KMS-11 (cell line): ENCODE results near the gene PTPN20.
"Not testable (repeated sequence)": the region's sequence is repeated elsewhere in the genome, so short reads cannot be mapped to it uniquely, and the experiment has no call there.

Source experiments
- H2AFZ ChIP-seq: fragments of 200-600 bp; sonication (generic); 2 replicates; pipeline ENCODE4 v1.6.1; 2016; ENCODE audit warnings: antibody characterized with exemption, mixed run types, low read depth
- H3K27ac ChIP-seq: fragments of 200-600 bp; sonication (generic); 2 replicates; pipeline ENCODE4 v1.6.1; 2016; ENCODE audit warnings: mild to moderate bottlenecking, mixed run types
- H3K27me3 ChIP-seq: fragments of 200-600 bp; sonication (generic); 2 replicates; pipeline ENCODE4 v1.6.1; 2017; ENCODE audit warnings: mild to moderate bottlenecking, low read depth, mixed run types, moderate library complexity; ENCODE audit not compliant: insufficient read depth
- H3K36me3 ChIP-seq: fragments of 200-600 bp; sonication (generic); 2 replicates; pipeline ENCODE4 v1.6.1; 2017; ENCODE audit warnings: mild to moderate bottlenecking, mixed run types; ENCODE audit not compliant: insufficient read depth
- H3K4me1 ChIP-seq: fragments of 200-600 bp; sonication (generic); 2 replicates; pipeline ENCODE4 v1.6.1; 2016; ENCODE audit warnings: mild to moderate bottlenecking, low read depth, mixed run types; ENCODE audit not compliant: poor library complexity, severe bottlenecking
- H3K4me2 ChIP-seq: fragments of 200-600 bp; sonication (generic); 2 replicates; pipeline ENCODE4 v1.7.0; 2016; ENCODE audit warnings: mild to moderate bottlenecking, mixed run types
- H3K4me3 ChIP-seq: fragments of 200-600 bp; sonication (generic); IDR thresholded peaks from 2 replicates; pipeline ENCODE4 v1.6.1; 2017; ENCODE audit warnings: low read depth, low read length, mixed read lengths; ENCODE audit not compliant: insufficient read depth
- H3K79me2 ChIP-seq: fragments of 200-600 bp; sonication (generic); 2 replicates; pipeline ENCODE4 v1.6.1; 2016; ENCODE audit warnings: low read depth, mixed run types; ENCODE audit not compliant: insufficient read depth
- H3K9ac ChIP-seq: fragments of 200-600 bp; sonication (generic); 2 replicates; pipeline ENCODE4 v1.6.1; 2016; ENCODE audit warnings: mild to moderate bottlenecking, mixed run types
- H4K20me1 ChIP-seq: fragments of 200-600 bp; sonication (generic); 2 replicates; pipeline ENCODE4 v1.6.1; 2016; ENCODE audit warnings: mild to moderate bottlenecking, mixed run types; ENCODE audit not compliant: insufficient read depth

Gene PTPN20

GRCh38 chr10:46903874-46904273 is 7.4 kb upstream of the PTPN20 start:
- H3K27ac ChIP-seq, H3K79me2 ChIP-seq, H3K36me3 ChIP-seq, H4K20me1 ChIP-seq, H2AFZ ChIP-seq, H3K9ac ChIP-seq, H3K4me1 ChIP-seq, H3K27me3 ChIP-seq, H3K4me2 ChIP-seq, H3K4me3 ChIP-seq: not testable (repeated sequence)

GRCh38 chr10:46906359-46906758 is 4.9 kb upstream of the PTPN20 start:
- H3K9ac ChIP-seq, H3K79me2 ChIP-seq, H3K4me1 ChIP-seq, H3K27me3 ChIP-seq, H3K4me2 ChIP-seq, H2AFZ ChIP-seq, H3K27ac ChIP-seq, H4K20me1 ChIP-seq, H3K4me3 ChIP-seq, H3K36me3 ChIP-seq: not testable (repeated sequence)

- not testable (repeated sequence) for H3K4me3 ChIP-seq, H3K36me3 ChIP-seq, H4K20me1 ChIP-seq, H2AFZ ChIP-seq, H3K27me3 ChIP-seq, H3K4me1 ChIP-seq, H3K79me2 ChIP-seq, H3K9ac ChIP-seq, H3K4me2 ChIP-seq, H3K27ac ChIP-seq
Measured at GRCh38 chr10:46907185-46908117, 3.8 kb upstream of the PTPN20 start.

GRCh38 chr10:46922498-46922897 is 11.3 kb downstream of the PTPN20 start:
- H3K9ac ChIP-seq, H3K27me3 ChIP-seq: not testable (repeated sequence)

GRCh38 chr10:46925156-46925555 is 13.9 kb downstream of the PTPN20 start:
- H4K20me1 ChIP-seq, H3K9ac ChIP-seq, H2AFZ ChIP-seq, H3K36me3 ChIP-seq, H3K27me3 ChIP-seq, H3K4me2 ChIP-seq, H3K27ac ChIP-seq, H3K4me3 ChIP-seq, H3K4me1 ChIP-seq, H3K79me2 ChIP-seq: not testable (repeated sequence)

More at GRCh38 chr10:46922498-46922897, 11.3 kb downstream of the PTPN20 start:
- not testable (repeated sequence) for H4K20me1 ChIP-seq, H3K79me2 ChIP-seq, H2AFZ ChIP-seq, H3K27ac ChIP-seq, H3K4me3 ChIP-seq, H3K4me2 ChIP-seq, H3K4me1 ChIP-seq, H3K36me3 ChIP-seq

- H4K20me1 ChIP-seq, H3K27ac ChIP-seq, H3K27me3 ChIP-seq, H3K36me3 ChIP-seq, H3K4me1 ChIP-seq, H2AFZ ChIP-seq, H3K4me2 ChIP-seq, H3K79me2 ChIP-seq, H3K4me3 ChIP-seq, H3K9ac ChIP-seq: not testable (repeated sequence)
Measured at GRCh38 chr10:46925853-46926252, 14.6 kb downstream of the PTPN20 start.

GRCh38 chr10:46928810-46929209 is 17.6 kb downstream of the PTPN20 start:
- not testable (repeated sequence) for H3K4me2 ChIP-seq, H3K36me3 ChIP-seq, H3K79me2 ChIP-seq, H2AFZ ChIP-seq, H4K20me1 ChIP-seq, H3K4me1 ChIP-seq, H3K4me3 ChIP-seq, H3K27me3 ChIP-seq, H3K27ac ChIP-seq, H3K9ac ChIP-seq

- H3K9ac ChIP-seq, H3K79me2 ChIP-seq, H2AFZ ChIP-seq, H3K4me2 ChIP-seq, H3K4me3 ChIP-seq, H3K4me1 ChIP-seq, H3K27ac ChIP-seq, H4K20me1 ChIP-seq, H3K27me3 ChIP-seq, H3K36me3 ChIP-seq: not testable (repeated sequence)
Measured at GRCh38 chr10:46932383-46932782, 21.2 kb downstream of the PTPN20 start.

GRCh38 chr10:46941091-46941490 is 29.9 kb downstream of the PTPN20 start:
- not testable (repeated sequence) for H3K4me1 ChIP-seq, H3K36me3 ChIP-seq, H2AFZ ChIP-seq, H3K4me3 ChIP-seq, H3K27ac ChIP-seq, H4K20me1 ChIP-seq, H3K27me3 ChIP-seq, H3K4me2 ChIP-seq, H3K9ac ChIP-seq, H3K79me2 ChIP-seq

GRCh38 chr10:46948687-46949518 is 37.7 kb downstream of the PTPN20 start:
- not testable (repeated sequence) for H3K4me3 ChIP-seq, H3K27ac ChIP-seq, H2AFZ ChIP-seq, H3K36me3 ChIP-seq, H3K27me3 ChIP-seq, H3K79me2 ChIP-seq, H4K20me1 ChIP-seq, H3K4me1 ChIP-seq, H3K4me2 ChIP-seq, H3K9ac ChIP-seq
